K562 (cell line): ENCODE data around the gene GOLIM4.

Experiments
- CTCF ChIP-seq, 3 experiments: IDR thresholded peaks in 2 of 3; conservative IDR thresholded peaks in 1 of 3; 2 replicates each; pipeline ENCODE4 v1.5.1; 2011 to 2012; ENCODE audit warnings: low read length in 3 of 3, mild to moderate bottlenecking in 3 of 3, control low read depth in 2 of 3, improper control_type of control experiment in 1 of 3, inconsistent platforms in 1 of 3, low read depth in 1 of 3, mixed read lengths in 1 of 3, moderate library complexity in 1 of 3; ENCODE audit not compliant: insufficient read depth in 2 of 3
- GTF2B ChIP-seq: IDR thresholded peaks from 2 replicates; pipeline ENCODE4 v1.6.1; 2011; ENCODE audit not compliant: insufficient read length; ENCODE audit errors: extremely low read depth

- TF ChIP-seq CTCF (IDR thresholded peaks at IDR 0.05 in 2 of 3, conservative IDR thresholded peaks at IDR 0.05 in 1 of 3; ENCODE audit: insufficient read depth in 2 of 3, low read depth in 1 of 3, low read length in 3 of 3) (no peak), GTF2B (no peak)
Observed at GRCh38 chr3:168024537-168024941, 71.2 kb downstream of the GOLIM4 start.
